HG02840 (cell line): Measurements from ENCODE around the gene TCEANC.
"Not testable (repeated sequence)": the region's sequence is repeated elsewhere in the genome, so short reads cannot be mapped to it uniquely, and the experiment has no call there.

ENCODE experiments used
- ATAC-seq: cut with Tn5 transposase; IDR thresholded peaks from one replicate; pipeline ENCODE4 v1.9.1; 2021; ENCODE audit warnings: mild to moderate bottlenecking, moderate library complexity, moderate number of reproducible peaks; ENCODE audit not compliant: unreplicated experiment, low FRiP score

The TCEANC gene

DNA sequence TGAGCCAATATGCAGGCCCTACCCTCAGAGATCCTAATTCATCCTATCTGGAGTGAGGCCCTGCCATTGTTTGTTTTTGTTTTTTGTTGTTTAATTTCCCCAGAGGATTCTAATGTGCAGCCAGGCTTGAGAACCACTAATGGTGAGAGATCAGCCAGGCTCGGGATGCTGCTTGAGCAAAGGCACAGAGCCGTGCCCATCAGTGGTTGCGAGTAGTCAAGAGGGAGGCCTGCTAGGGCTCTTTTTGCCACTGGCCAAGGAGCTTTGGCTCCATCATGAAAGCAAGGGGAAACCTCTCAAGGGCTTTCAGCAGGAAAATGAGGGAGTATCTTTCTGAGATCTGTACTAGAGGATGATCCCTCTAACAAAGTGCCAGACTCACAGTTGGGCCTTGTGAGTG, 2.7 kb downstream of the TCEANC start:
- ATAC-seq, result no peak

DNA sequence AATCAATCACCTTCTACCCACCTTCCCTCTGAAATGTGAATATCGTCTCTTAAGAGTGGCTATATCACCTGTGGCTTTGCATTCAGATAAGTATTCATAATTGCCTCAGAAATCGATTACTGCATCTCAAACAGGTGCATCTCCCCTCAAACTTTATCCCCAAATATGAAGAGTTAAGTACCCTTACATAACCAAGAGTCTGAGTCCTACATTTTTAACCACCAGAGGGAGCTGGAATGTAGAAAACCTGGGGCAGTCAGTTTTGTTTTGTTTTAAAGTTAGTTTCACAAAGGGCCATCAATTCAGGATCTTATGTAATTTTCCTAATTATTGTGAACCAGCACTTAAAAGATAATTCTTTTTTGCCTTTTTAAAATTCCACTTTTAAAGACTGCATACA, 5.7 kb downstream of the TCEANC start:
- ATAC-seq, result no peak

DNA sequence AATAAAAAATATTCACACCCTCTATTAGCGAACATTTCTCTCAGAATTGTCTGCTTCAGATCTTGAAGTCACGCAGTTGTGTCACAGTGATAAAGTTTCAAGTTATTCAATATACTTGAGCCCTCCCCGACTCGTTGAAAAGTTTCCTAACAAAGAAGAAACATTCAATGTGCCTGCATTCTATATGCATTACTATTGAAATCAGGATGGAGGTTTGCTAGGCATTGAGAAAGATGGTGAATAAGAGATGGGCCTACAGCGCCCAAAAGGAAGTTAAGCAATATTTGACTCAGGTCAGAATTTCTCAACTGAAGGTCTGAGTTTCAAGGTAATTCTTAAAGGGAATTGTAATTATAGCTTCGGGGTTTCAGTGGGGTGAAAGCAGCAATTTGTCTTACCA, 6.1 kb downstream of the TCEANC start:
- no peak for ATAC-seq

DNA sequence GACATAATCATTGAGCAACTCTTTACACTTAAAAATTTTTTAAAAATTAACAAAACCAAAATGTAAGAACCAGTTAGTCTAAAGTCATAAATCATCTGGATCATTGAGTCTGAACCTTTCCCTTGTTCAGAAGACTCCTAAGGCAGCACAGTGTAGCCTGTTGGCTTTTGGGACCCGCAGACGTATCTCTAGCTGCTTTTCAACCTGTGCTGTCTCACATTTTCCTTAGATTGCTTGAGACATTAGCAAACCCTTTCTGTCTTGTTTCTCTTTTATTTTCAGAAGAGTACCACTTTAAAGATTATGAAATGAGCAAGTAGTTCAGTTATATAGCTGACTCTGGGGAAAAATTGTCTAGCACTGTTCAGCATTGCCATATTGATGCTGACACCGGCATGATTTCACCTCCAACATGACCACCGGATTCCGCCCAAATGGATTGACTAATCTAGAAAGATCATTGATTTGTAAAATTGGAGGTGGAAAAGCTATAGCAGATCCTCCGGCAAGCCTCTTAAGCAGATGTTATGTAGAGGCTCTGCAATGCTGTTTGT, 8.9 kb downstream of the TCEANC start:
- peak; percentile 35 for ATAC-seq

DNA sequence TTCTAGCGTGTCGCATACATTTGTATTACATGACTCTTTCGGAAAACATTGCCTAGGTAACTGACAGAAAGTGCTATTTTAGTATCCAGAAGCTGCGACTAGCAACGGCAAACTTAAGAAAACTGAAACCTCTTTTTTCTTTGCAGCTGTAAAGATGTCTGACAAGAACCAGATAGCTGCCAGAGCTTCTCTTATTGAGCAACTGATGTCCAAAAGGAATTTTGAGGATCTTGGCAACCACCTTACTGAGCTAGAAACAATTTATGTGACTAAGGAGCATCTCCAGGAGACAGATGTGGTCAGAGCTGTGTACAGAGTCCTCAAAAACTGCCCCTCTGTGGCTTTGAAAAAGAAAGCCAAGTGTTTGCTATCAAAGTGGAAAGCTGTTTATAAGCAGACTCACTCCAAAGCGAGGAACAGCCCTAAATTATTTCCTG, 9.4 kb downstream of the TCEANC start:
- ATAC-seq, result peak; percentile 62

DNA sequence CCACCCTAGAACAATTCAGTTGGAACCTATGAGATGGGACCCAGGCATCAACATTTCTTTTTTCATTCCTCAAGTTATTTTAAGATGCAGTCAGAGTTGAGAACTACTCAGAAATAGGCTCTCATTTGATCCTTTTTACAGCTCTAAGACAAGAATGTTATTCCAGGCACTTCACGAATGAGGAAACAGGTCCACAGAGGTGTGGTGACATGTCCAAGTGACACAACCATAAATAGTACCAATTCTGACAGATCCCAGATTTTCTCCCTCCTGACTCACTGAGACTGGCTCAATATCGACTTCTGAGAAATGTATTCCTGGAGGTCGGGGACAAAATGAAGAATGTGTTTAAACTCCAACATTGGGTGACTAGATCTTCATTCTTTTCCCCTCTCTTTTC, 11.1 kb downstream of the TCEANC start:
- no peak for ATAC-seq

DNA sequence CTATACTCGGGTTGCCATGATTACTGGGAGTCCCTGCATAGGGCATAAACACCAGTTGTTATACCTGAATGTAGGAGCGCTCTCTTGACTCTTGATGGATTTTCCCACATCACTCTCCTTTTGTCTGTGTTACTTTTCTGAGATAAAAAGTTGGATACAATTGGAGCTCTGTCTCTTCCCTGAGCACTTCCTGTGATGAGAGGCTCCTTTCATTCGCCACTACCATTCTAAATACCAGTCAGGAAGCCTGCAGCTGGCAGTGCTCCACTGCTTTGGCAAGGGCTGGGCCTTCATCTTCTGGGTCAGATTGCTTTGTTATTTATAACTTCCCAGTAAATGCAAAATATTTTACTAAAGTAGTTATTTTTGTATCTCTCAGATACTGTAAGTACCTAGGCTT, 13.9 kb downstream of the TCEANC start:
- ATAC-seq, result no peak

DNA sequence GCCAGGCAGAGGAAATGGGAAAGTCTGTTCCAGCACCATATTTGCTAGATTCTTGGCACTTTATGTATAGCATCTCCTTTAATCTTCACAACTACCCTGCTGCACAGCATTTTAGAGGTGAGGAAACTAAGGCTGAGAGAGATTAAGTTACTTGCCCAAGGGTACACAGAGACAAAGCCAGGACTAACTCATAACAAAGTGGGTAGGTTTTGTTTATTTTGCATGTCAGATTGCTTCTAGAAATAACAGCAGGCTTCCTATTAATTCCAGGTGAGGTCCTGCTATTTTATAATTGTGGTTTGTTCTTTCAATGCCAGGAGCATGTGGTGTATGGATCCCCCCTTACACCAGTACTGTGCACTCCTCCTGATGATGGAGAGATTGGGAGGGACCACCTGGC, 15.0 kb downstream of the TCEANC start:
- no peak for ATAC-seq

DNA sequence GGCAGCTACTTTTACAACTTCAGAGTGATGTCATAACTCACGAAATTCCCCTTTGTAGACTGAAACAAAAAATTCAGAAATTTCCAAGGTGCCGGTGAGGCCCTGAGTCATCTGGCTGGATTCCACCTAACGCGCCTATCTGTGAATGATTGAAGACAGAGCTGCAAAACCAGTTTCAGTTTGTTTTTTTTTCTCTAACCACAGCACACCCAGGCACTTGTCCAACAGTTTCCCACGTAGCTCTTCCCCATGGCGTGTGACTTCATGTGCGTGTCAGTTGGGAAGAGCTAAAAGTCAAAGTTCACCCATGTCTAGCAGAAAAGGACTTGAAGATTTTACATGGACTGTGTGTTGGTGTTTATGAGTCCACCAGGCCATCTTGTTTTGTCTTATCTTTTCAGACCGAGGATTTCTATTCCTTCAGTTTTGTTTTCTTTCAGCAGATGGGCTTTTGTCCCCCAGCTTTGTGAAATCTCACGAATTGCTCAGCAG, 16.4 kb downstream of the TCEANC start:
- peak; percentile 81 for ATAC-seq

DNA sequence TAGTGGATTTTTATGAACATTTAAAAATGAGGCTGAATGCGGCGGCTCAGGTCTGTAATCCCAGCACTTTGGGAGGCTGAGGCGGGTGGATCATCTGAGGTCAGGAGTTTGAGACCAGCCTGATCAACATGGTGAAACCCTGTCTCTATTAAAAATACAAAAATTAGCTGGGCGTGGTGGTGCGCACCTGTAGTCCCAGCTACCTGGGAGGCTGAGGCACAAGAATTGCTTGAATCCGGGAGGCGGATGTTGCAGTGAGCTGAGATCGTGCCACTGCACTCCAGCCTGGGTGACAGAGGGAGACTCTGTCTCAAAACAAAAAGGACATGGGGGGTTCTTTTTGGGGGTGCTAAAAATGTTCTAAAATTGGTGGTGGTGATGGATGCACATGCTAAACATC, 16.8 kb downstream of the TCEANC start:
- not testable (repeated sequence) for ATAC-seq

DNA sequence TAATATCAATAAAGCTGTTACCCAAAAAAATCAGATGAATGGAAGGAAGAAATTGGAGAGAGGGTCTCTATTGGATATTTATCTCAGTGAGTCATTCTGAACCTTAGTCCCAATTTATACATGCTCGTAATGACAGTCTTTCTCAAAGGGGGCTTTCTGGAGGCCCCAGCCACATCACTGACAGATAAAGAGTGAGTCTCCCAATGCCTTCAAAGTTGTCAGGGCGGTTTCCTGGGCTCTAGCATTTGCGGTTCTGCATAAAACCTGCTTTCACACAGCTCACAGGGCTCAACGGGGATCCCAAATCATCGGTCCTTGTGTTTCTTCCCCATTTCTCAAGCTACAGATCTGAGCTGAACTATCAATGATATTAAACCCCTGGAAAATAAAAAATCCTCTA, 17.3 kb downstream of the TCEANC start:
- no peak for ATAC-seq

DNA sequence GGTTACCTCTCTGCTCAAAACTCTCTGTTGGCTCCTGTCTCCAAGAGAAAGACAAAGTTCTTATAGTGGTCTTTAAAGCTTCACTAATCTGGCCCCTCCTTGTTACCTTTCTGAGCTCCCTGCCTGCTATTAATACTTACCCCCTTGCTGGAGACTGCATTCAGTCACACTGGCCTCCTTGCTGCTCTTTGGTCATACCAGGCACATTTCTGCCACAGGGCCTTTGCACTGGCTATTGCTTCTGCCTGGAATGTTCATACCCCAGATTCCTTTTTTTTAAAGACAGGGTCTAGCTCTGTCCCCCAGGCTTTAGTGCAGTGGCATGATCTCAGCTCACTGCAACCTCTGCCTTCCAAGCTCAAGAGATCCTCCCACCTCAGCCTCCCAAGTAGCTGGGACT, 20.1 kb downstream of the TCEANC start:
- ATAC-seq, result no peak

DNA sequence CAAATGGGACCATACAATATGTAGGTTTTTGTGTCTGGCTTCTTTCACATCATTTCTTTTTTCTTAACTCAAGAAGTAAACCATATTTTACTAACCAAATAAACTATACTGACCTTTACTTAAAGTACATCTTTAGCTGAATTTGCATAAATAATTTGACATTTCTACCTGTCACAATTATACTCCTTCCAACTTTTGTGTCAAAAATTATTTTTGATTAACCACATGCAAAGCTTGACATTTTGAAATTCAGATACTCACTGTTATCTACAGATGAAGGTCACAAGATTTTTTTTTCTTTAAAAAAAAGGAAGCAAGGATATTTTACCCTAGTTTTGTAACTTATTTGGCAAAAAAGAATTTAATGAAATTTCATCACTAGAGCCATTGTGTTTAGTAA, 23.9 kb downstream of the TCEANC start:
- ATAC-seq, result no peak

DNA sequence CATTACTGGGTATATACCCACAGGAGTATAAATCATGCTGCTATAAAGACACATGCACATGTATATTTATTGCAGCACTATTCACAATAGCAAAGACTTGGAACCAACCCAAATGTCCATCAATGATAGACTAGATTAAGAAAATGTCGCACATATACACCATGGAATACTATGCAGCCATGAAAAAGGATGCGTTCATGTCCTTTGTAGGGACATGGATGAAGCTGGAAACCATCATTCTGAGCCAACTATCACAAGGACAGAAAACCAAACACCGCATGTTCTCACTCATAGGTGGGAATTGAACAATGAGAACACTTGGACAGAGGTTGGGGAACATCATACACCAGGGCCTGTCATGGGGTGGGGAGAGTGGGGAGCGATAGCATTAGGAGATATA, 26.8 kb downstream of the TCEANC start:
- not testable (repeated sequence) for ATAC-seq

DNA sequence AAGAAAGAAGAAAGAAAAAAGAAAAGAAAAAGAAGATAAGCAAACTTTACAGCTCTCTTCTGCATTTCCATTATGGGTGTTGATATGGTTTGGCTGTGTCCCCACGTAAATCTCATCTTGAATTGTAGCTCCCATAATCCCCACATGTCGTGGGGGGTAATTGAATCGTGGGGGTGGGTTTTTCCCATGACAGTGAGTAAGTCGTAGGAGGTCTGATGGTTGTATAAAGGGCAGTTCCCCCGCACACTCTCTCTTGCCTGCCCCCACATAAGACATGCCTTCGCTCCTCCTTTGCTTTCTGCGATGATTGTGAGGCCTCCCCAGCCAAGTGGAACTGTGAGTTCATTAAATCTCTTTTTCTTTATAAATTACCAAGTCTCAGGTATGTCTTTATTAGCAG, 28.7 kb downstream of the TCEANC start:
- ATAC-seq, result no peak

DNA sequence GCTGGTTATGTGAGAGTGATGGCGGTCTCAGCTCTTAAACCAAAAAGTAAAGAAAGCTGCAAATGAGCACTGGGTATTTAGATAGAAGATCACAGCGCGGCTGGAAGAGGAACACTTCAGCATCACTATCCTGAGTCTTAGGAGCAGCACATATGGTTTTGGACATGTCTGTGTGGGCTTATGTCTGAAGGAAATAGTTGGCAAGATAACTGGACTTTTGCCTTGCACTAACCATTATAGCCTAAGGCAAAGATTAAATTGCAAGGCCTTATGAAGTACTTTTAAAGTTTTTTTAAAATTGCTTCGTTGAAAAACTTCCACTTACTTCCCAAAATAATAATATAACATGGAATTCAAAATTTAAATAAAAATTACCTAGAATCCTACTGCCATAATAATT, 31.4 kb downstream of the TCEANC start:
- no peak for ATAC-seq

DNA sequence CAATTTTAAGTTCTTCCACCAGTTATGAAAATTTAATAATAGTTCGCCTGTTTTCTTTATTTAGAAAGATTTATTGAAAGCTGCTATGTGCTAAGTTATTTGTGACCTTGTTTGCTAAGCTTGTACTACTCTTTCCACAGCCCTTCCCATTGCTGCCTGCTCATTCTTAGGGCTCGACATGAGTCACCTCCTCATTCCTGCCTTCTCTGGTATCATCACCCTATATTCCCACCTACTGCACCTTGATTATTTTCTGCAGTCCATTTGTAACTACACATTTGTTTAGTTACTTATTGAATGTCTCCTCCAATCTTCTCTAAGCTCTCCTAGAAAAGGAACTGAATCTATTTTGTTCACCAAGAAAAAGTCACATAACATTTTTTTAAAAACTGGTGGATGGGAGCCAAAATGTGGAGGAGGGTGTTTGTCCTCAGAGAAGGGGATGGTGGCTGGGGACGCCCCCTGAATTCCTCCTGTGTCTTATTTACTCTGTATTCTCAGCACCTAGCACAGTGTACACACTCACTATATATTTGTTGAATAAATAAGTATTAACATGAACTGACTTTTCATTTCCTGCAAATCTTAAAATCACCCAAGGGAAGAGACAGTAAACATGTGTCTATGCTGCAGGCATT, 32.3 kb downstream of the TCEANC start:
- ATAC-seq, result no peak

DNA sequence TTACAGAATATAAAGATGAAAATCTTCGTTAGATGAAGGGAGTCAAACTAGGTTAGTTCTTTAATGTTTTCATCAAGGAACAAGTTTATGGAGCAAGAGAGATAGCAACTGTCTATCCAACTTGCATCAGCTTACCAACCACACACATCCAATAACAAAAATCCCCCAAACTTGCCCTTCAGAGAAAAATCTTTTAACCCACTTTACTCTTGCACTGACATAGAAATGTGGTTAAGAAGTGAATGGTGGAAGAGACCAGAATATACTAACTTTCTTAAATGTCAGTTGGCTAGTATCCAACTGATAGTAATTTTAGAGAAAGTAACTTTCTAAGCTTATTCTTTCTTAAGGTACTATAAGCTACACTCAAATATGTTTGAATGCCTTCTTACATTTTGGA, 34.3 kb downstream of the TCEANC start:
- ATAC-seq, result no peak

DNA sequence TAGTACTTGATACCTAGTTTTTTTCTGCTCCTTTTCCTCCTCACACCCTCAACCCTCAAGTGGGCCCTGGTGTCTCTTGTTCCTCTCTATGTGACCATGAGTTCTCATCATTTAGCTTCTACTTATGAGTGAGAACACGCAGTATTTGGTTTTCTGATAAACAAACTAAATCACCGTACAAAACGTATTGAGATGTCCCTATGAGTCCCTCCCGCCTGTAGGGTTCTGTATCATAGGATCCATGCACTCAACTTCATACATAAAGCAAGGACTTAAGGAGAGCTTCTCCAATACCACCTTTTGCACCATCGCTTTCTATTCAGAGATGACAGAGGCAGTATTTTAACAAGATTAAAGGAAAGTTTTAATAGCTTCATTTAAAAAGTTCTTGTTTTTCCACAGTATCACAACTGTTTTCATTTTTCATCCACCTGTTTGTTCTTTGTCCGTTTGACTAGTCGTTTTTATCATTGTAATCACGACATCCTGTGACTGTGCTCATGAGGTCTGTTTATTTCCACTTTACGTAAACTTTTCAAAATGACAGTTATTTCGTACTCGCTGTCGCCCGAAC, 35.5 kb downstream of the TCEANC start:
- ATAC-seq, result no peak

DNA sequence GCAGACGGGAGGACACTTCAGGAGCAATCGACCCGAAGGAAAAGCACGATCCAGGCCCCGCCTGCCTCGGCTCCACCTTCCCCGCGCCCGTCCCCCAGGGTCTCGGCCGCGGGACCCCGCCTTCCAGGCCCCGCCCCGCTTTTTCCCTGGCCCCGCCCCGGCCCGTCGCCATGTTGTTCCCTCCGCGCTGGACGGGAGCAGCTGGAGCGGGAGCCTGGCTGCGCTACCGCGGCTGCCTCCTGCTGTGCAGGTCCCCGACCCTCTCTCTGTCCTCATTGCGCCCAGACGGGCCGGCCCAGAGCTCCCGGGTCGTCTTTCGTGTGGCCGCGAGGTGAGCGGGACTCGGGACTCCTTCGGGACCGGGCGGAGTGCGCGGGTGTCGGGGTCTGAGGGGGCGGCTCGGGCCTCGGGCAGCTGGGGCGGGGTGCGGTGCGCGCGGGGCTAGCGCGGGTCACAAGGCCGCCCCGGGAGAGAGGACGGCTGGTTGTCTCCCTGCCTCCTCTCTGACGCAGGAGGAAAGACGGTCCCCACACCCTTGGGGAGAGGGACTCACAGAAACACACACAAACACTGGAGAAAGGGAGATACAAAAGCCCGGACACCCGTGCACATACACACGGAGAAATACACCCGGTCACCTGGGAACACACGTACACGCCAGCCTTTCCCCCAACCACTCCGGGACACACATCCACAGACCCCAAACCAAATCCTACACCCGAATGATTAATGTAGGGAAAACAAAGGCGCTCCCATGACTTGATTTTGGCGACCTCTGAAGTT, 36.2 kb downstream of the TCEANC start, which contains the start of gene RAB9A:
TSS of gene RAB9A (plus strand) at position 171 of the 783 bp plus-strand sequence. CDS start 19,619 bp downstream, outside the sequence.
- ATAC-seq, result peak; percentile 78

DNA sequence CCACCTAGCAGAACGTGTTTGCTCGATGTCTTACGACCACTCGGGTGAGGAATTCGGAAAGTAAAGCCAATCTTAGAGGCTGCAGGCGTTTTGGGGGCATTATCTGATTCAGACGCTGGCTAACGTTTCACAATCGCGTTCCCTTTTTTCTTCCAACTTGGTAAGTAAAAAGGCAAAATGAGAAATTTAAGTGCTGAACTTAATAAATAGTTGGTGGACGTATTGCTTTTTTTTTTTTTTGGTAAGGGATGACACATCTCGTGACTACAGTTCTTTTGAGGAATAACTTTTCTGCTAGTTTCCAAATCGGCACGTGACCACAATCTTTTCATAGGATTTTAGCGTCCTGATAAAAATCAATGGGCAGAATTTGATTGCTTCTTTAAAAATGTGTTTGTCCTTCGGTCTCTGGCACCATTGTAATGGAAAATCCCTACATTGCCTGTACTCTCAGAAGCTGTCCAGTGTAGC, 36.8 kb downstream of the TCEANC start:
- ATAC-seq, result no peak
